ENCODE results near the gene FABP6.

FABP6 gene

DNA sequence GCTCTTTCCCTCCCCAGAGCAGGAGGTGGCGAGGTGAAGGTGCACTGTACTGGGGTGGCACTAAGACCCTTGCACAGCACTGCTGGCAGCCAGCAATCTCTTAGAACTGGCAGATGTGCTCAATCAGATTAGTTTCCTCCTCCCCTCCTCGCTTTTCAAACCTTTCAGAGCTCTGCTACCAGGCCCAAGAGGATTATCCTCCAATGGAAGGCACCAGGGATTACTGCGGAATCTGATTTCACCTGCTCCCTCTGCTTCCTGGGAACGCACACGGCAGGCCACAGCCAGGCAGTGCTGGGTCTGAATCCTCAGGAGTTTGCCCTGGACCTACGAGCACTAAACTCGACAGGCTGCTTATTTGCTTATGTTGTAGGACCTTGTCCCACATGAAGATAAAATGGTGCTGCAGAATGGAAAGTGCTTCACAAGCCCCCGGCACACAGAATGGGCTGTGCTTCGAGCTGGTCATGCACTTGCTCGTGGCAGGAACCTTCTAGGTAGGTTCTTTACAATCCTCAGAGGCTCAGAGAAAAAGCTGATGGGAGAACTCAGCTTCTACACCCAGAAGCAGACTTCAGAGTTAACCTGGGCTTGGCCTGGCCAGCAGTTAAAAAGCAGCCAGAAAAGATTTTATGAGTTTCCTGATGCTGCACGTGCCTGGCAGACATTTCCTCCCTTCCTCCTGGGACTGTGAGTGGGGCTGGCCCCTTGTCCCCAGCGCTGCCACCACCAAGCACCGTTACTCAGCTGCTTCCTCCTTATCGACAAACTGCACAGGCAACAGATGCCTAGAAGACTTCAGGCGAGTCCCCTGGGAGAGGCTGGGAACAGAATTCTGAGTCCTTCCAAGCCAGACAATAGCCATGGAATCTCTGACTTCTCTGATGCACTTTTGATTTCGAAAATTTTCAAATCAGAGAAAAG is 33.1 kb downstream of the FABP6 start:
- DNase-seq (ENCODE audit: low spot score), result peak; percentile 71

GRCh38 chr5:160263326-160263855 is 34.1 kb downstream of the FABP6 start:
- no peak for DNase-seq (ENCODE audit: low spot score)

DNA sequence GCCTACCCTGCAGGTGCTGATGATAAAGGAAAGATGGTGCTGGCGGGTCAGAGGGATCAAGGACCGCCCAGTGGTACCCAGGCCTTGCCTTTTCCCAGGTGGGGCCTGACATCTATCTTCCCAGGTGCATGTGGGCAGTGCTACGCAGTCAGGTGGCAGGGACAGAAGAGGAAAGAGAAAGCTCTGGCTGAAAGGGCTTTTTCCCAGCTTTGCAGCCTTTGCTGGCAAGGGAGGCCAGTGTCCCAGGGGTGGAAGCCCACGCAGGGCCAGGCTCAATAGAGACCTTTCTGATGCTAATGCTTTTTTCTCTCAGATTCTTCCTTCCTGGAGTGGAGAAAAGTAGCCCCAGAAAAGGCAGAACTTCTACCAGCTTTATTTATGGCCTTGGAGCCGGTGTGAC is 36.7 kb downstream of the FABP6 start:
- DNase-seq (ENCODE audit: low spot score), result no peak

DNA sequence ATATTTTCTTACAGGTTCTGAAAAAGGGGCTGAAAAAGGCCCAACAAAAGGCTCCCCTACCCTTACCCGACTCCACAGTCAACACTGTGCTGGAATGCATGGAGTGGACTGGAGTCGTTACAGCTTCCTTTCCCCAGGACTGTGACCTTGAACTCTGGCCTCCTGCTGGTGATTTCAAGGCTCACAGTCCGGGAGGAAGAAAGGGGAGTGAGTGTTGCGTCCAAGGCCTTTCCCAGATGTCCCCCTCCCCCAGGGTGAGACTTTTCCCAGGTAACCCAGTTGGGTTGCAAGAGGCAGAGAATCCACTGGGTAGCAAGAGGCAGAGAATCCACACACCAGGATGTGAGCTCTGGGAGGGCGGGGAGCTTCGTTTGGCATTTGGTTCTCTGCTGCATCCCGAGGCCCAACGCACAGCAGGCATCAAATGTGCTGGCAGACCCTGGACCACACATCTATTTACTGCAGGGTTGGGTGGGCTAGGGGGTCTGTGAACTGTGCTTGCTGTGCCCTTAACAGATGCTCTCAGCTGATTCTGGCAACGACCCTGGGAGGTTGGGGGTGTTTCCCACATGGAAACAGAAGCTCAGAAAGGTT is 37.5 kb downstream of the FABP6 start:
- DNase-seq (ENCODE audit: low spot score), result no peak

DNA sequence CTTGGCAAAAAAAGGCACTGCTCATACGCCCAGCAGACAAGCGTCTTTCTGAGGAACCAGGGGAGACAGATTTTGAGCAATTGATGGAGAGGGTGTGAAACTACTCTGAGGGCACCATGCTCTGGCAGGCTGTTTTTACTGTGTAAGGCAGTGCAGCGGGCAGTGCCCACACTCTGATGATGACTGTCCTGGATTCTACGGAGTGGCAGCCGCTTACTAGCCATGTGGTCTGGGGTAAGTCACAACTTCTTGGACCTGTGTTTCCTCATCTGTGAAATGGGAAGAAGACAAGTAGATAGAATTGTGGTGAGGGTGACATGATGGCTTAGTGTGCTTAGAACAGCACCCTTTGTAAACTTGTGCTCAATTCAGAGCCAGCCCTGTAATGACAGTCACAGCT is 38.8 kb downstream of the FABP6 start:
- no peak for DNase-seq (ENCODE audit: low spot score)

- DNase-seq (ENCODE audit: low spot score), result no peak
These were observed 39.7 kb downstream of the FABP6 start for GRCh38 chr5:160269017-160269416.

GRCh38 chr5:160270704-160271103 is 41.4 kb downstream of the FABP6 start:
- no peak for DNase-seq (ENCODE audit: low spot score)

- no peak for DNase-seq (ENCODE audit: low spot score)
These were observed 42.1 kb downstream of the FABP6 start for GRCh38 chr5:160271396-160271795.

GRCh38 chr5:160271836-160272235 is 42.5 kb downstream of the FABP6 start:
- no peak for DNase-seq (ENCODE audit: low spot score)

- DNase-seq (ENCODE audit: low spot score), result no peak
These were observed 43.0 kb downstream of the FABP6 start for GRCh38 chr5:160272264-160272663.

GRCh38 chr5:160272889-160273288 is 43.6 kb downstream of the FABP6 start:
- DNase-seq (ENCODE audit: low spot score), result no peak

GRCh38 chr5:160274483-160274931 is 45.2 kb downstream of the FABP6 start:
- DNase-seq (ENCODE audit: low spot score), result no peak

- DNase-seq (ENCODE audit: low spot score), result no peak
These were observed 49.0 kb downstream of the FABP6 start for GRCh38 chr5:160278343-160278742.

GRCh38 chr5:160280384-160281095 is 51.2 kb downstream of the FABP6 start:
- DNase-seq (ENCODE audit: low spot score), result no peak

GRCh38 chr5:160281275-160281674 is 52.0 kb downstream of the FABP6 start:
- no peak for DNase-seq (ENCODE audit: low spot score)

DNA sequence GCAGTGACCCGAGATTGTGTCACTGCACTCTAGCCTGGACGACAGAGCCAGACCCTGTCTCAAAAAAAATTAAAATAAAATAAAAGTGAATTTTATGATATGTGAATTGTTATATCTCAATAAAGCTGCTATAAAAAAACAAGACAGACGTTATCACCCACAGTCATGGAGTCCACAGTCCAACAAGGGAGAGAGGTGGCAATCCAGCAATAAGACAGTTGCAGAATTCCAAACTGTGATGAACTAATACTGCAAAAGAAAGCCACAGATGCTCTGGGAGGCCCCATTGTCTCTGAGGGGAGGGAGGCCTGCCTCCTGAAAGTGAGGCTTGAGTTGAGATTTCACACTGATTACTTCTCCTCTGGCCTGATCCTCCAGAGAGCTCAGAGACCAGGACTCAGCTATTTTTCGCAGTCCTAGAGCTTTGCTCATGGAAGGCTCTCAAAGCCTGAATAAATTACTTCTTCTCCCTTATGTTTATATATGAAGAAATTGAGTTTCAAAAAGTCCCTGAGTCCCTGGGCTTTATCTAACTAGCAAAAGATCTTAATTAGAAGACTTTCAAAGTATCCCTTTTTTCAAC is 55.1 kb downstream of the FABP6 start:
- no peak for DNase-seq (ENCODE audit: low spot score)

- DNase-seq (ENCODE audit: low spot score), result no peak
These were observed 56.0 kb downstream of the FABP6 start for GRCh38 chr5:160285316-160285715.

GRCh38 chr5:160286947-160287346 is 57.6 kb downstream of the FABP6 start:
- no peak for DNase-seq (ENCODE audit: low spot score)

DNA sequence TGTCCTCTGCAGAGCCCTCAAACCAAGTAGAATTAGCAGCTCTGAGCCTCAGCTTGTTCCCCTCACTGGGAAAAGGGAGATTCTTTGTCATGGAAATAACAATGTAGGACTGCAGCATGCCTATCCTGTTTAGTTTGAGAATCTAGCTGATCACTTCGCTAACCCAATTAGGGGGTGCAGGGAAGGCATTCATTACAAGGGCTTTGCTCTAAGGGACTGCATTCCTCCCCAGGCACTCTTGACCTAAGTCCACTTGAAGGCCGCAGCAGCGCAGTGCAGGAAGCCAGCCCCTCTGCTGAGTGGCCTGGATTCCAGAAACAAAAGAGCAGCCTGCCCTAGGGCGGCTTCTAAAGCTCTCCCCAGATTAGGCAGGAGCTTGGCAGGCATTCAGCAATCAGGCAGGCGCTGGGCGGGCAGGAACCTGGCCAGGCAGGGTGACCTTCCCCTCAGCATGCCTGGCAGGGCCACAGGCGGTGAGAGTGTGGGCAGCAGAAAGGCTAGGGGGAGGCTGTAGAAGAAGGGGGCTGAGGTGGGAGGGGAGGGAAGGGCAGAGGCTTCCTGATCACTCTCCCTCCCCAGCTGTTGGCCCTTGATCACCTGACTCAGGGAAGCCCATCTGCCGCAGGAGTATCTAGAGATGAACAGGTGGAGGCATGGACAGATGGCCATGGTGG is 58.2 kb downstream of the FABP6 start:
- DNase-seq (ENCODE audit: low spot score), result no peak

Measured in hematopoietic multipotent progenitor cell treated with erythropoietin and hydrocortisone succinate and interleukin-3 and kit ligand, for 15 days (in vitro differentiated cells).